HTERT RPE-1 (cell line): ENCODE data around the gene PACS2.

ENCODE experiments used
- in situ Hi-C: fragments of 300-500 bp; cut with MboI; formaldehyde crosslinking; loops from 4 replicates; pipeline ENCODE4 v1.14.3; 2020; ENCODE audit warnings: low sequenced_read_pairs

The PACS2 gene

DNA sequence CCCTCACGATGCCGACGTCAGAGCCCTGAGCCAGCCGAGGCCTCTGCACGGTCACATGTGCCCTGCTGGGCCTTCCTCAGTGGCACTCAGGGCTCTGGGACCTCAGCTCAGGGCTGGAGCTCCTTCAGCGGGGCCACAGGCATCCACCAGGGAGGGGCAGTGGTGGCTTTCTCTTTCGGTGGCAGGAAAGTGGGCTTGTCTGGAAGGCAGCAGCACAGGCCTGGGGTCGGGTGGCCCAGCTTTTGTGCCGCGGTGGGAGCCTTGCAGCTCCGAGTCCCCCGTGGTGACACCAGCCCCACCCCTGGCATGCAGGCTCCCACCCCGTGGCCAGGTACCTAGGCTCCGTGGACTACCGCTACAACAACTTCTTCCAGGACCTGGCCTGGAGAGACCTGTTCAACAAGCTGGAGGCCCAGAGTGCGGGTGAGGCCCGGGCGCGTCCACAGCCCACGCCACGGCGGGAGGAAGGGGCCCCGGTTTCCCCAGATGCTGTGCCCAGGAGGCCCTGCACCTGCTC lies 69.6 kb downstream of the PACS2 start:
- in situ Hi-C loops = no loop called here

DNA sequence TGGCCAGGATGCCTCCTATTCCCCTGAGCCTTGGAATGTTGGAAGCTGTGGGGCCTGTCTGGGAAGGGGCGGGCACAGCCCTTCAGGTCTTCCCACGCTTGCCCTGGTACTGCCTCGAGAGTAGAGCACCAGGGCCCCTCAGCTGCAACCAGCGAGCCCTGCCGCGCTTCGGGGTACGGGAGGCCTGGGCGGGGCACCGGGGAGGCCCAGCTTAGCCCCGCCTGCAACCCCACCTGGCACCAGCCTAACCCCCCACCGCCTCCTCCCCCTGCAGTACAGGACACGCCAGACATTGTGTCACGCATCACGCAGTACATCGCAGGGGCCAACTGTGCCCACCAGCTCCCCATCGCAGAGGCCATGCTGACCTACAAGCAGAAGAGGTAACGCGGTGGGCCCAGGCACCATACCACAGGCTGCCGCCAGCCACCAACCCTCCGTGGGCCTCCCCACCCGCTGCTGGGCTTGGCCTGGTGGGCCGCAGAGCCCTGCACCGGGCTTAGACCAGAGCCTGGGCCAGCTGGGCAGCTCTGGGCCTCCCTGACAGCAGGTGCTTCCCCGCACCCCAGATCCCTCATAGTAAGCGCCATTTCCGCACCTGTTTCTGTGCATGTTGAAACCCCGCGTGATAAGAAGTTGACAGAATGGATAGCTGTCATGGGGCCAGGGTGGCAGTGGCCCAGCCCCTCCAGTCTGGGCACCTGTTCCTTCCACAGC lies 70.2 kb downstream of the PACS2 start:
- in situ Hi-C loops = no loop called here

DNA sequence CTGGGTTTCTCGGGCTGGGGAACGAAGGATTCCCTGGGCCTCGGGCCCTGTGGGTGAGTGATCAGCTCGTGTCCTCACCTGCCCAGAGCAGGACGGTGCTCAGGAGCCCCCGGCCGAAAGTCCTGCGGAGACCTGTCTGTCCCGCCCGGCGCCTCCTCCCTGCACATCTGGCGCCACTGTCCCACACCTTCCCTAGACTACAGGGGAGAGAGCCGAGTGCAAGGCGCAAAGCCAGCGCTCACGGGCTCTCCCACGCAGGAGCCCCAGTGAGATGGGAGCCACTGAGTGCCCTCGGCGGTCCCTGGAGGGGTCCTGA lies 70.7 kb downstream of the PACS2 start:
- in situ Hi-C loops = no loop called here

DNA sequence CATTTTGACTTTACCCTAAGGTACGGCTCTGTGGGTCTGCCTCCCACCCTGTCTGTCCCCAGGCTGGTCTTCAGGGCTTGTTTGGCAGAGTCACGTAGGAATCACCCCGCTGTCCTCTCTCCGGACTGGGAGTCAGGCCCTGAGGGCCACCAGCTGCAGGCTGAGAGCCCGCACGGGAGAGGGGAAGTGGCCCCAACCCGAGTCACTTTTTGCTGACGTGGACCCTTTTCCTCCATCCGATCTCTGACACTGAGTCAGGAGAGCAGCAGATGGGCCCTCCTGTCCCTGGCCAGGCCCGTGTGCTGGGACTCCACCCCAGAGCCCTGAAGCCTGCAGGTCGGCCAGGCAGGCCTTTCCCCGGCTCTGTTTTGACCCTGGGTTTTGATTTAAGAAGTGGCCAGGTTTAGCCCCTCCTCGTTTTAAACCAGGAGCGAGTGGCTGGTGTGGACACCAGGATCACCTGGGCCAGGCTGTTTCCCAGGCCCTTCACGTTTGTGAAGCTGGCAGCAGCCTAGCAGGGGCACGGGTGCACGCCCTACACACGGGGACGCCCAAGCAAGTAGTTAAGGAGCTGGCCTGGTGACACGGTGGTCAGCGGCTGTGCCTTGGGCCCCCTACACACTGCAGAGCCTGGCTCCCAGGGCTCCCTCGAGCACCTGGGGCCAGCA lies 71.3 kb downstream of the PACS2 start:
- in situ Hi-C loops = no loop called here

DNA sequence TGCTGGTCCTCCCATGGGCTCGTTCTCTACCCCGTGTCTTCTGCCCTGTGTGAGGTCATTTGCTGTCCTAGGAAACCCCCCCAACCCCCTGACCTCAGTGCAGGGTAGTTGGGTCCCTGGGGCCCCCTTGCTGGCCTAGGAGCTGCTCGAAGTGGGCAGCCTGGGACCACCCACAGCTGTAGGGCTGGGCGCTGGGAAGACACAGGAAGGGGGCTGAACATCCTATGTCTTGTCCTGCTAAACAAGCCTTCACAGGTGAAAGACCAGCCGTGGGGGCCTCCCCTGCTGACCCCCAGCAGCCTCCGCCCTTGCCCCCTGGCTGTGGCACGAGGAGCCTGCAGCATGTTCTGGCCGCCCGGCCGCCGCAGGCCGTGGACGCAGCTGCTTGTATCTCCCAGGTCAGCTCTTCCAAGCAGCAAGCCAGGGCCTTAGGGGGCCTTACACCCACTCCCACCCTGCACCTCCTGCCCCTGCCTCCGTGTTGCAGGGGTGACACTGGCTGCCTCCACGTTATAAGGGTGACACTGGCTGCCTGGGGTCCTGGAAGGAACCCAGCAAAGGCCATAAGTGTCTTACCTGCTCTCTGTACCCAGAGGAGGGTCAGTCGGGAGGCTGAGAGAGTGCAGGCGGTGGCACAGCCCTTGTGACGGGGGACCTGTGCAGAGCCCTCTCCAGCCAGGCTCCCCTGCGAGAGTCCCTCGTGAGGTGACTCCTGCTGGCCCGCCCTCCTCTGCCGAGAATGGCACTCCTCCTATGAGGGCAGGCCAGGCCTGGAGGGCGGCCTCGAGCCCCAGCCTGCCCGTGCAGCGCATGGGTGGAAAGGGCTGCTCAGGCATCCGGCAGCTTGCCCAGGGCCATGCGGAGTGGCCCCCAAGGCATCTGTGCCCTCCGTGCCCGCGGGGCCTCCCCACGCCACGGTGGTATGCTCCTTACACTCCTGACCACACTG lies 72.3 kb downstream of the PACS2 start:
- in situ Hi-C loops = no loop called here

DNA sequence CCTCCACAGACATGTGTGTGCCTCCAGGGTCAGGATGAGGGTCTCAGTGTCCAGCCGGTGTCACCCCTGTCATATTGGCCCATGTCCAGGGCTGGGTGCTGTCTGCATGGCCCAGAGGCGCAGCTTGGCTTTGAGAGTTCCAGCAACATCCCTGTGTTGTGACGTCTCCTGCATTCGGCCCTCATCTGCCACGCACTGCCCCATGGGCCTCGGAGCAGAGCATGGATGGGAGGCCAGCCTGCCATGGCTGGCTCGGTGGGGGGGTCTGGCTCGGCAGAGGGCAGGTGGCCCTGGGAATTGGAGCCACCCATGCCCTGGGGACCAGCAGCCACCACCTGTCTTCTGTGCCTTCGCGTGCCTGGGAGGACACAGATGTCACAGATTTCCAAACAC lies 73.0 kb downstream of the PACS2 start:
- in situ Hi-C loops = no loop called here

DNA sequence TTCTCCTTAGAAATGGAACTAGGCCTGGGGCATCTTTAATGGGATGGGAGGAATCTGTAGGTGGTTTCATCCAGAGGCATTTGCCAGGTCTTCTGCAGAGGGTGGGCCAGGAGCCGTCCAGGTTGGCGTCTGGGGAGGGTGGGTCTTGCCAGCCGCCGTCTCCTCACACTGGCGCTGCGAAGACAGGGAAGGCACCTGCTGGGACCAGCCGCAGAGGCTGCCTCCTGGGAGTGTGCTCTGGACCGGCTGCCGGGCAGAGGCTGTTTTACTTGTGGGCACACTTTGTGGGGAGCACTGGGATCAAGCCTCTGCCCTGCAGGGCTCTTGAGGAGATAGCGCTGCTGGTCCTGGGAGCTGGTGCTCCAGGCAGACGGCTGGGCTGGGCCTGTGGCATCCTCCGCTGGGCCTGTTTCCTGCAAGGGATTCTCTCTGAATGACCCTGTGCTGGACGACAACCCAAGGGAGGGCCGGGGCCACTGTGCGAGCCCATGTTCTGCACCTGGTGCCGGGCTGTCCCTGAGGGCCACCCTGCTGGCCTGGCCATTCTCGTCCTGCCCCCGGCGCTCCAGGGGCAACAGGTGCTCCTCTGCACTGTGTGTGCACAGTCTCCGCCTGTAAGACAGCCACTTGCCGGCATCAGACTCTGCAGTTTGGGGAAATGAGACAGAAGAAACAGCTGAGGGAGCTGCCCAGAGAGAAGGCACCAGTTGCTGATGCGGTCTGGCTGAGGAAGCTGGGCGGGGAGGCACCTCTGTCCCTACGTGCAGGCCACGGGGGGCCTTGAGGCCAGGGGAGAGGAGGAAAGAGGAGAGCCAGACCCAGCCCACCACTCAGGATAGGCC lies 73.8 kb downstream of the PACS2 start:
- in situ Hi-C loops = no loop called here

DNA sequence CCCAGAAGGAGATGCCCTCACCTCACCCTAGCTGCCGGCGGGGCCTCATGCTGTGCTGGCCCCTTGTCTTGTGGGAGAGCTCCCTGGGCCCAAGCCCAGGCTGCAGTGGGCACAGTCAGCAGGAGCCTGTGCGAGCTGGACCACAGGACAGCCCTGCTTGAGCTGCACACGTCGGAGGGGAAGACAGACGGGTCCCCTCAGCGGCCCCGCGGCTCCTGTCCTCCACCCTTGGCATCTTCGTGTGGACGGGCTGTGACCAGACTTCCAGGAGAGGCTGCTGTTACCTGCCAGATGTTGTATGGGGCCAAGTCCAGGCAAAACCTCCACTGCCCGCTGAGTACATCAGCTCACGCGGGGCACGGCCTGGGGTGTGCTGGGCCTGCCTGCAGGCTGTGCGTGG lies 74.4 kb downstream of the PACS2 start:
- in situ Hi-C loops = no loop called here

DNA sequence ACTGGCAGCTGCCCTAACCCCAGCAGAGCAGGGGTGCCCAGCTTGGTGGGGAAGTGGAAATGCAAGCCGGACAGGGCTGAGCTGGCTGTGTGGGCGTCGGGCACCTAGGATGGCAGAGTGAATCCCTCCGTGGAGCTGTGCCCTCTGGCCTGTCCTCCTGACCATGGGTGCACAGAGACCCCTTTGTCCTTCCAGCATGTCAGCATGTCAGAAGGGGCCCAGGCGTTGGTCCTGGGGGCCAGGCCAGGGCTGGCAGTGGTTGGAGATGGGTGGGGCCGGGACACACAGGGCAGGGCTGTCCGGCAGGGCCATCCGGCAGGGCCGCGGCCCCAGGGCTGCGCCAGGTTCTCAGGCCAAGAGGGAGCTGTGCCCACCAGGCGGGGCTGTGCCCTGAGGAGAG lies 75.0 kb downstream of the PACS2 start:
- in situ Hi-C loops = no loop called here

DNA sequence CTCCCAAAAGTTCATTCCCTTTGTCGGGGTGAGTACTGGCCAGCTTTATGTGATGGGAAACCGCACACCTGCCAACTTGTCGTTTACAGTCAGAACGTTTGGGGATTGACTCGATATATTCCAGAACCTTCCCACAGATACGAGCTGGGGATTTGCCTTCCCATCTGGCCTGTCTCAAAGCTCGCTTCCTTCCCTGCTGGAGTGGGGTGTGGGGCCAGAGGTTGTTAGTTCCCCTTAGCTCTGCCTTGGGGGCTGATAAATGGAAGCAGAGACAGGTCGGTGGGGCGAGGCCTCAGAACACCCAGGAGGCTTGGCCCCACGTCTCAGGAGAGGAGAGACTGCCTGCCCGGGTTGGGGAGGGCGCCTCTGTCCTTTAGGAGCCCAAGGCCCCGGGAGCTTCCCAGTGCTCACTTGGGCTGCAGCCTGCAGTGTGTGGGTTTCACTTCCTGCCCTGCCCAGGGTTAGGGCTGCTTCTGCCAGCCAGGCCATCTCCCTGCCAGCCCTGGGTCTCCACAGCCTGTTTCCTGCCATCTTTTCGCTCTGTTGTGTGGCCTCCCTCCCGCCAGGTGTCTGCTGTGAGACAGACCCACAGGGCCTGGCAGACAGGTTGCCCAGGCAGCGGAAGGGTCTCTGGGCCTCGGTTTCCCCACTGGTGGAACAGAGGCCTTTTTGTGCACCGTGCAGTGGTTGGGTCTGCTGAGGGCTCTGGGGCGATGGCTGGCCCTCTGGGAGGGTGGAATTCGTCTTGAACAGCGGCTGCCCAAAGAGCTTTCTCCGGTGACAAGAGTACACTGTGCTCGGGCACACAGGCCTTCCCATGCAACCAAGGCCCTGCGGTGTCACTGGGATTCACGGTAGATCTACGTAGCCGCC lies 75.7 kb downstream of the PACS2 start:
- in situ Hi-C loops = no loop called here

DNA sequence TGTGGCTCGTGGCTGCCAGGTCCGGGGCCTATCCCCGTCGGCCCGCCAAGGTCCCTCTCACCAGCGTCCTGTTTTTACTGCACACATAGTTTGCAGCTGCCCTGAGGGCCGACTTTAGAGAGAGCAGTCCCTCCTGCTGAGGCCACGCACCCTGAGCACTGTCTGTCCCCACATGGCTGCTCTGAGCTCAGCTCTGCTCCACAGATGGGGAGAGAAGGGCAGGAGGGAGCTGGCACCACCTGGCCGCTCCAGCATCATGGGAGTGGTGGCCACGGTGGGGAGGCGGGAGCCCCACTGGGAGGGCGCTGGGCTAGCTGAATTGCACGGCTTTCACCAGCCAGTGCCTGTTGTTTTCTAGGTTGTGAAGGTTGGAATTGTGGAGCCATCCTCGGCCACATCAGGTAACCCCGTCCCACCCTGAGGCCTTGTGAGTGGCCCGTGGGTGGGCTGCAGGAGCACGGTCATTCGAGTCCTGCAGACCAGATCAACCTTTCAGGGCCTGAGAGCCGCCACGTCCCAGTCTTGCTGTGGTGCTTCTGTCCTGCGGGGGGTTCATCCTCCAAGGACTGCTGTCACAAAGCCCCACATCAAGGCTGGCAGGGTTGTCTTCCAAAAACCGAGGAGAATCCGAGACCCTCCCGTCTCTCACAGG lies 76.4 kb downstream of the PACS2 start:
- in situ Hi-C loops = no loop called here

DNA sequence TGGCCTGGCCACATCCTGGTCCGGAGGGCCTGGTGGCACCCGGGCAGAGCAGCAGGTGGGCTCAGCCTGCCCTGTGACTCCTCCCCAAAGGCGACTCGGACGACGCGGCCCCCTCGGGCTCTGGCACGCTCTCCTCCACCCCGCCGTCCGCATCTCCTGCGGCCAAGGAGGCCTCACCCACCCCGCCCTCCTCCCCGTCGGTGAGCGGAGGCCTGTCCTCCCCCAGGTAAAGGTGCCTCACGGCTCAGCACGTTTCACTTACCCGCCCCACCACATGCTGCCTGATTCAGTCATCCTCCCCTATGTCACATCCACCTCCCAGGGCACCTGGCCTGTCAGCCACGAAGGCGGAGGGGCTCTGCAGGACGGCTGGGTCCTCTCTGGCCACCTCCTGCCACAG lies 77.0 kb downstream of the PACS2 start:
- in situ Hi-C loops = no loop called here

DNA sequence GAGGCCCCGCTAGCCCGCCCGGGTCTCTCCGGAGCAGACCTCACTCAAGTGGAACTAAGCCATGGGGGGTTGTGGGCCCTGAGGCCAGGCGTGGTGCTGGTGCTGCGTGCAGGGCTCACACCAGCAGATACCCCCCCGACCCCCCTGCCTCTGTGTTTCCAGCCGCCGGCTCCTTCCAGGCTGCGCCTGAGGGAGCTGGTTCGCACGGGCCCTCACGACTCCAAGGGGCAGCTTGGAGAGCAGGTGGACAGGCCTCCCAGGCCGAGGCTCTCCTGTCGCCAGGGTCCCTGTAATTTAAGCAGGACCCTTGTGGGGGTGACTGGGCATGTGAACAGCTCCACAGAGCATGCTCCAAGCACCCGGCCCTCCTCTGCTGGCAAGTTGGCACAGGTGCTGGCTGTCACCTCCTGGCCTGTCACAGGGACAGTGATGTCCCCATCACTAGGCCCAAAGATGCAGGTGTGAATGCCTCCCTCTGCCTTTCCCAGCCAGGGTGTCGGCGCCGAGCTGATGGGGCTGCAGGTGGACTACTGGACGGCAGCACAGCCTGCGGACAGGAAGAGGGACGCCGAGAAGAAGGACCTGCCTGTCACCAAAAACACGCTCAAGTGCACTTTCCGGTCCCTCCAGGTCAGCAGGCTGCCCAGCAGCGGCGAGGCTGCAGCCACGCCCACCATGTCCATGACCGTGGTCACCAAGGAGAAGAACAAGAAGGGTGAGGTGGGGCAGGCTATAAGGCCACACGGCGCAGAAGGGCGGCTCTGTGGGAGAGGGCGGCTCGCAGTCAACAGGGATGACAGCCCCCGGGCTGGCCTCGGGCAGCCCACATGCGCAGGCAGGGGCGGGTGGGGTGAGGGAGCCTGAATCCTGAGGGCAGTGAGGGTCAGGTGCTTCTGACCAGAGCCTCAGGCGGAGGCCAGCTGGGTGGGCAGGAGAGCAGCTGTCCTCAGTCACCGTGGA lies 77.9 kb downstream of the PACS2 start:
- in situ Hi-C loops = no loop called here

DNA sequence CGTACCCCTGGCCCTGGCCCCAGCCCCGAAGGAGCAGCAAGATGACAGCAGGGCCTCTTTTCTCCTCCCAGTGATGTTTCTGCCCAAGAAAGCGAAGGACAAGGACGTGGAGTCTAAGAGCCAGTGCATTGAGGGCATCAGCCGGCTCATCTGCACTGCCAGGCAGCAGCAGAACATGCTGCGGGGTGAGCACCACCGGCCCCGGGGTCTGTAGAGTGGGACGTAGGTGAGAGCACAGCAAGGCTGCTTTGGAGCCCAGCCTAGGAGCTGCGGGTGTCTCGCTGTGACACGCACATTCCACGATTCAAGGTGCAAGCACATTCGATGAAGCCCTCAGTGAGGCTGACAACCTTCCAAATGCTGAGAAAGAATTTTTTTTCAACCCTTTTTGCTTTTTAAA lies 78.6 kb downstream of the PACS2 start:
- in situ Hi-C loops = no loop called here

DNA sequence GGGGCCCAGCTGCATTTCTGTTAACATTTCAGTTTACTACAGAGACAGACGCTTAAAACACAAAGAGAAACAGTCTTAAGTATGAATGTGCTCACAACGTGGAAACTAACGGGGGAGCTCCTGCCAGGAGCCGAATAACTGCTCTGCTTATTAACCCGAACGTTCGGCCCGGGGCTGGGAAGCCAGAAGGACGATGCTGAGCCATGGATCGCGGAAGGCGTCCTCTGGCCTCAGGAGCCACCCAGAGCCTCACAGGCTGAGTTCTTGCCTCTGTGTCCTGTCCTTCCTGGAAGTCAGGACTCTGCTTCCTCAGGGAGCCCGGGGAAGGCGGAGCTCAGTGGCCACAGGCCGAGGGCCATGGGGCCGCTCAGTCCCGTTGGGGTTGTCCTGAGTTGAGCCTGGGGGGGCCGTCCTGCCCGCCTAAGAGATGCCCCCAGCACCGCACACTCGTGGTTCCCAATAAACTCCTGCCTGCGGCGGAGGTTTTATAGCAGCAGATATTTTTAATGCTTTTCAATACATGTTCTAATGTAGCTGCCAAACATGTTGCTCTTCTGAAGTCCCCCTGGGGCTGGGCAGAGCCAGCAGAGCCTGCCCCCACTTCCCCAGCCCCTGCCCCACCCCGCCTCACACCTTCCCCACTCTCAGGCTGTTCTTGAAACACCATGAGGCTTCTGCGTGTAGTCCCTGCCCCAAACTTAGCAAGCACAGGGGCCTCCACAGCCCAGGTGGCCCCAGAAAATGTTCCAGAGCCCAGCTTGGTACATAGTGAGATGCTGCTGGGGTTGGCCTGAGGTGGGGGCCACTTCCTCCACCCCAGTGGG lies 80.4 kb downstream of the PACS2 start:
- in situ Hi-C loops = no loop called here

DNA sequence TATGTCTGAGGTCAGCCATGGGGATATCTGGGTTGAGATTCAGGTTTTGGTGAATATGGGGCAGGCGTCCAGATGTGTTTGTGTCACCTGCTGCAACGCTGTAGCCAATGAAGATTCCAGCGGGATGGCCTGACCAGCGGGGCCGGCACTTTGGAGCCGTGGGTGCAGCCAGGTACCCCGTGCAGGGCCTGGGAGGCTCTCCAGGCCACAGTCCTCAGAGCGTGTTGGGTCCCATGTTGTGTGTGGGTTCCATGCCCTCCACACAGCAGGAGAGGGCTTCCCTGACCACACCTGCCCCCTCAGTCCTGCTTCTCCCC lies 80.9 kb downstream of the PACS2 start:
- in situ Hi-C loops = no loop called here

DNA sequence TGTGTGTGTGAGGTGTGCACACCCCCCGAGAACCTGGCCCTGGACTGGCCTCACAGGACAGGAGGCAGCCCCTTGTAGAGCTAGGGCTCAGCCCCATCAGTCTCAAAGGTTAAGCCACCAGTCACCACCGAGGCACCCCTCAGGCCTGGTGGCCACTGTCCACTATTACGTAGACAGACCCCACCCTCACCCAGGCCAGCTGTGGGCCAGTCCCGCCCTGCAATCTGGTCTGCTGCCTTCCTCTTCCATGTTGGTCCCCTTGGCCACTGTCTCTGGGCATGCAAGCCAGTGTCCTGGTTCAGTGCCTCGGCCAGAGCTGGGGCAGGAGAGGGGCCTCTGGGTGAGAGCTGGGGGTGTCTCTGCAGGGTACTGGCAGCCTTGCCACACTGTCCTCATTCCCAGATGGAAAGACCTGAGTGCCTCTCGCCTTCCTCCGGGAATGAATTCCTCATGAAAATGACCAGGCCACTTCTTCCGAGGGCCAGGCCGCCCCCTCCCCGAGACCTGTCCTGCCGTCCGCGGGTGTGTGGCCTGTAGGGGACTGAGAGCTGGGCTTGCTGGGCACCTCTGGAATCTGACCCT lies 82.9 kb downstream of the PACS2 start:
- in situ Hi-C loops = no loop called here
